ENCODE data around the gene PCGF6. TPM values are rescaled to one million over a fixed set of nuclear protein-coding genes. Genes with fewer than 3 reads are reported as not detected.

The PCGF6 gene, protein sequence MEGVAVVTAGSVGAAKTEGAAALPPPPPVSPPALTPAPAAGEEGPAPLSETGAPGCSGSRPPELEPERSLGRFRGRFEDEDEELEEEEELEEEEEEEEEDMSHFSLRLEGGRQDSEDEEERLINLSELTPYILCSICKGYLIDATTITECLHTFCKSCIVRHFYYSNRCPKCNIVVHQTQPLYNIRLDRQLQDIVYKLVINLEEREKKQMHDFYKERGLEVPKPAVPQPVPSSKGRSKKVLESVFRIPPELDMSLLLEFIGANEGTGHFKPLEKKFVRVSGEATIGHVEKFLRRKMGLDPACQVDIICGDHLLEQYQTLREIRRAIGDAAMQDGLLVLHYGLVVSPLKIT
- total RNA-seq (2022; extraction: Qiagen RNA extraction; ENCODE audit: low read depth), result 8.0 to 14.7 TPM (median 12.4 TPM) in 5 replicates

DNA sequence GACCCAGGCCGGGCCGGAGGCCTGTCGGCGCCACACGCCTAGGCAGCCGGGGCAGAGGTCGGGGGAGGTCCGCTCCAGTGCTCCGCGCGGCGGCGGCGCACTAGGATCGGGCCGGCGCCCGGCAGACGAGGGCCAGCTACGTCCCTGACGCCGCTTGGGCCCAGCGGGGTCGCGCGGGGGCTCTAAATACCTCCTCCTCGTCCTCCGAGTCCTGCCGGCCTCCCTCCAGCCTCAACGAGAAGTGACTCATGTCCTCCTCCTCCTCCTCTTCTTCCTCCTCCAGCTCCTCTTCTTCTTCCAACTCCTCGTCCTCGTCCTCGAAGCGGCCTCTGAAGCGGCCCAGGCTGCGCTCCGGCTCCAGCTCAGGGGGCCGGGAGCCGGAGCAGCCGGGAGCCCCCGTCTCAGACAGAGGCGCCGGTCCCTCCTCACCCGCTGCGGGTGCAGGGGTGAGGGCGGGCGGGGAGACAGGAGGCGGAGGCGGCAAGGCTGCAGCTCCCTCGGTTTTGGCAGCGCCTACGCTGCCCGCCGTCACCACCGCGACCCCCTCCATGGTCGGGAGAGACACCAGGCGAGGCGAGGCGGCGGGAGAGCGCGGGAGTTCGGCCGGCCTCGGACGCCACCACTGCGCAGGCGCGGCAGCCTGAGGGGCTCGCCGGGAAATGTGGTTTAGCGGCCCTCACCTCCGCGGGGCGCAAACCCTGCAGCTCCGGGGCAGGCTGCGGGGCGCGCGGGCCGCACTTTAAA is at the start of gene PCGF6:
PCGF6 (minus strand) TSS at position 624 of the 744 bp plus-strand sequence; CDS start at position 550, 74 bp downstream.

DNA sequence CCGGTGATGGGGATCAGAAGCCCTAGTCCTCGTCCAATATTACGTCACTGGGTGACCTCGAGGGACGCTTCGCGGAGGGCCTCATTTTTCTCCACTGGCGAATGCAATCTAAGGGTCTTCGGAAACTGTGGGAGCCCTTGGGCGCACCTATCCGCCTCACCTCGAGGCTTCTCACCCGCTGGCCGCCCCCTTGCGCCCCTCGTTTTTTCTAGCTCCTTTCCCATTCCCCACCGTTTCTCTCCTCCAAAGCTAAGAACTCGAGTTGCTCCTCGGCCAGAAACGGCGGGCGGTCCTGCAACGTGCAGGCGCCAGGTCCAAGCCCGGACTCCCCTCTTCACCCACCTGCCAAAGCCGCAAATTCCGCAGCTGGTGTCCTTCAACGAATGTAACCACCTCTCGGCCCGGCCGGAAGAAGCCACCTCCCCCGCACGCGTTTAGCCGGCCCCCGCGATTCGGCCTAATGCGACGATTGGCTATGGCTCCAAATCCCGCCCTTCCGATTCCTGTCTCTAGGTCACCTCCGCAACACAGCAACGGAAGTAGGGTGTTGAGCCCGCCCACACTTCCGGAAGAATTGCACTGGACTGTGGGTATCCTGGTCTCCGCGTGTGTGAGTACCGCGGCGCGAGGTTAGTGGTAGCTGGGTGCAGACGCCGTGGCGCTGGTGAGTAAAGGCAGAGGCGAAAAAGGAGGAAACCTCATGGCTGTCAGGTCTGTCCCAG is 45.3 kb upstream of the PCGF6 start, which contains the start of the genes ATP5MK and PDCD11:
ATP5MK (minus strand) TSS at position 409 of the 722 bp plus-strand sequence. CDS start 4,018 bp downstream, outside the sequence.
PDCD11 (plus strand) TSS at position 560 of the 722 bp plus-strand sequence. CDS start 1,801 bp downstream, outside the sequence.

DNA sequence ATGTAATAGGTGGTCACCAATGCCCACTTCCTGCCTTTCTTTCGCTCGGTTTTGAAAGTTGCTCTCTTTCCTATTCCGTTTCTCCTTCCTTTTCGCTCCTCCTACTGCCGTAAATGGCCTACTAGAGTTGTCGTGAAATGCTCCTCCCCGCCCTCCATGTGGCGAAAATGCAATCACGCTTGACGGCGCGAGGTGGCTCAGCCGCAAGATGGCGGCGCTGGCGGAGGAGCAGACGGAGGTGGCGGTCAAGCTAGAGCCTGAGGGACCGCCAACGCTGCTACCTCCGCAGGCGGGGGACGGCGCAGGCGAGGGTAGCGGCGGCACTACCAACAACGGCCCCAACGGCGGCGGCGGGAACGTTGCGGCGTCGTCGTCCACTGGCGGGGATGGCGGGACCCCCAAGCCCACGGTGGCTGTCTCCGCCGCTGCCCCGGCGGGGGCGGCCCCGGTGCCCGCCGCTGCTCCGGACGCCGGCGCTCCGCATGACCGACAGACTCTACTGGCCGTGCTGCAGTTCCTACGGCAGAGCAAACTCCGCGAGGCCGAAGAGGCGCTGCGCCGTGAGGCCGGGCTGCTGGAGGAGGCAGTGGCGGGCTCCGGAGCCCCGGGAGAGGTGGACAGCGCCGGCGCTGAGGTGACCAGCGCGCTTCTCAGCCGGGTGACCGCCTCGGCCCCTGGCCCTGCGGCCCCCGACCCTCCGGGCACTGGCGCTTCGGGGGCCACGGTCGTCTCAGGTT is 17.0 kb upstream of the PCGF6 start, which contains the start of gene TAF5:
TAF5 (plus strand) TSS at position 195 of the 737 bp plus-strand sequence; CDS start at position 209, 14 bp downstream.

DNA sequence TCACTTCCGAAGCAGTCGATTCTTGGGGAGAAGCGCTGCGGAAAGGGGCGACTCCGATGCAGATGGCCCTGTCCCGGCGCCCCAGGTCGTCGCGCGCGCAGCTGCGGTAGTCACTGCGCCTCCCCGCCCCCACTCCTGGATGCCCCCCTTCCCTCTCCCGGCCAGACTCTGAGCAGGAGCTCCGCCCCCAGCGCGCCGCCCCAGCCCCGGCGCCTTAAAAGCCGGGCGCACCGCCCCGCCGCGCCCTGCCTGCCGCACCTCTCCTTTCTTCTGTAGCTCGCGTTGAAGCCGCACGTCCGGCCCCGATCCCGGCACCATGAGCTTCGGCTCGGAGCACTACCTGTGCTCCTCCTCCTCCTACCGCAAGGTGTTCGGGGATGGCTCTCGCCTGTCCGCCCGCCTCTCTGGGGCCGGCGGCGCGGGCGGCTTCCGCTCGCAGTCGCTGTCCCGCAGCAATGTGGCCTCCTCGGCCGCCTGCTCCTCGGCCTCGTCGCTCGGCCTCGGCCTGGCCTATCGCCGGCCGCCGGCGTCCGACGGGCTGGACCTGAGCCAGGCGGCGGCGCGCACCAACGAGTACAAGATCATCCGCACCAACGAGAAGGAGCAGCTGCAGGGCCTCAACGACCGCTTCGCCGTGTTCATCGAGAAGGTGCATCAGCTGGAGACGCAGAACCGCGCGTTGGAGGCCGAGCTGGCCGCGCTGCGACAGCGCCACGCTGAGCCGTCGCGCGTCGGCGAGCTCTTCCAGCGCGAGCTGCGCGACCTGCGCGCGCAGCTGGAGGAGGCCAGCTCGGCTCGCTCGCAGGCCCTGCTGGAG is 73.8 kb downstream of the PCGF6 start, which contains the start of gene INA:
INA (plus strand) TSS at position 243 of the 817 bp plus-strand sequence; CDS start at position 317, 74 bp downstream.

Other genes starting within 250 kb of the PCGF6 start
- 68.4 to 92.5 TPM (median 78.7 TPM) in 5 replicates for gene NT5C2, start 157.9 kb downstream of the PCGF6 start, total RNA-seq (2022; extraction: Qiagen RNA extraction; ENCODE audit: low read depth)
- 0.08 TPM in 1 of 5 replicates, not detected in the others for gene RPEL1, start 105.3 kb downstream of the PCGF6 start, total RNA-seq (2022; extraction: Qiagen RNA extraction; ENCODE audit: low read depth)
- gene INA, start 74.0 kb downstream of the PCGF6 start, total RNA-seq (2022; extraction: Qiagen RNA extraction; ENCODE audit: low read depth), result 20.0 to 29.7 TPM (median 24.8 TPM) in 5 replicates
- 3.0 to 4.1 TPM (median 3.0 TPM) in 5 replicates for gene TAF5, start 16.8 kb upstream of the PCGF6 start, total RNA-seq (2022; extraction: Qiagen RNA extraction; ENCODE audit: low read depth)
- 413 to 657 TPM (median 444 TPM) in 5 replicates for gene ATP5MK, start 45.3 kb upstream of the PCGF6 start, total RNA-seq (2022; extraction: Qiagen RNA extraction; ENCODE audit: low read depth)
- 32.5 to 45.0 TPM (median 42.6 TPM) in 5 replicates for gene PDCD11, start 45.5 kb upstream of the PCGF6 start, total RNA-seq (2022; extraction: Qiagen RNA extraction; ENCODE audit: low read depth)
- gene CALHM2, start 101.2 kb upstream of the PCGF6 start, total RNA-seq (2022; extraction: Qiagen RNA extraction; ENCODE audit: low read depth), result 3.1 to 7.0 TPM (median 4.8 TPM) in 5 replicates
- gene CALHM1, start 107.8 kb upstream of the PCGF6 start, total RNA-seq (2022; extraction: Qiagen RNA extraction; ENCODE audit: low read depth), result not detected in 5 replicates
- 0.27 to 0.55 TPM (median 0.32 TPM) in 5 replicates for gene CALHM3, start 128.1 kb upstream of the PCGF6 start, total RNA-seq (2022; extraction: Qiagen RNA extraction; ENCODE audit: low read depth)
- gene NEURL1, start 142.6 kb upstream of the PCGF6 start, total RNA-seq (2022; extraction: Qiagen RNA extraction; ENCODE audit: low read depth), result 0.47 to 0.96 TPM (median 0.74 TPM) in 5 replicates